ENCODE results near the gene GPR152. TPM values are rescaled to one million over a fixed set of nuclear protein-coding genes. Genes with fewer than 3 reads are reported as not detected.

GPR152 gene
- total and polyA plus RNA-seq, 2 of the 8 experiments (the other 6 are each of a cell fraction or from before 2014, with no cell fraction given), result not detected

DNA sequence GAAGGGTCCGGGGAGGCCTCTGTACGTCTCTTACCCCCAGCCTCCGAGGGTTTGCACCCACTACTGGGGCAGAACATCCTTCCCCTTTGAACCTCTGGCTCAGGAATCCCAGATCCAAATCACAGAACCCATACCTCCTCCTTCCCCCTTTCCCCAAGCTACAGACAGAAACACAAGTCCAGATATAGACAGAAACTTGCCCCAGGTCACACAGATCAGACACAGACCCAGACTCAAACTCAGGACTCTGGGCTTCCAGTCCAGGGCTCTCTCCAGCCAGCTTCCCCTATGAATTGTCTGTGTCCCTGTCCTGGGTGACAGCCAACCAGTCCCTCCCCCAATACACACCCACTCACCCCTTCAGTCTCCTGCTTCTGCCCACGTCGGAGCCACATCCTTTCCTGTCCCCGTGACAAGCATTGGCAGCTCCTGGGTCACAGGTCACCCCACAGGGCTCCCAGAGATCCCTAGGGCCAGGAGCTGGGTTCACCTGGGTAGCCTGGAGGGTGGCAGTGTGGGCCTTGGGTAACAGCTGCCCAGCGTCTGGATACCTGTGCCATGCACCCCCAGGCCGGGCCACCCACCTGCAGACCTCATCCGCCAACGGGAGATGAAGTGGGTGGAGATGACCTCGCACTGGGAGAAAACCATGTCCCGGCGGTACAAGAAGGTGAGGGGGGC, 47.9 kb downstream of the GPR152 start:
- WGBS, 2 experiments (ENCODE audit: extremely low coverage in 1 of 2, insufficient coverage in 1 of 2, insufficient read length in 1 of 2, insufficient replicate concordance in 2 of 2, low coverage in 1 of 2, low lambda C conversion rate in 2 of 2, missing lambda C conversion rate in 1 of 2), result 86% methylated on average over 12 of the region's 13 CpGs; no CpG with 5 or more reads in 1 of the 2 experiments
- POLR2A ChIA-PET (ENCODE audit: partially characterized antibody), result interaction anchor here (0.8 to 2.6 kb wide), 13 partner anchors 8 to 88 kb away, joined by 3 to 11 read pairs (median 4); partner anchors contain the start of genes POLD4, PTPRCAP and RAD9A
- FAIRE-seq, result no peak
- TF ChIP-seq HDAC2 (IDR thresholded peaks at IDR 0.05; ENCODE audit: borderline replicate concordance in 1 of 2, low read depth in 2 of 2, low read length in 2 of 2) (no peak), NANOG (IDR thresholded peaks at IDR 0.05; ENCODE audit: insufficient read depth, low read depth, low read length, poor library complexity, severe bottlenecking) (no peak)

More for the DNA sequence above, 47.9 kb downstream of the GPR152 start:
- H4K91ac ChIP-seq (replicated peaks; ENCODE audit: insufficient read length, low read length), result no peak overlapping the region
- no peaks in the 10 kb centered on the region for H3K9me3 ChIP-seq (ENCODE audit: insufficient read depth in 2 of 2, low read depth in 1 of 2, low read length in 1 of 2)
- CTCF ChIA-PET (ENCODE audit: partially characterized antibody), result interaction anchor here (1.0 to 4.9 kb wide), 7 partner anchors 9 to 71 kb away, joined by 3 to 25 read pairs (median 4); partner anchors contain the start of gene POLD4
- no peak overlapping the region for H2AK5ac ChIP-seq (ENCODE audit: low read depth, low read length)
- no peak overlapping the region for H2BK5ac ChIP-seq (ENCODE audit: low read depth, low read length)
- H3K4me2 ChIP-seq (ENCODE audit: insufficient read depth in 1 of 2, low read depth in 2 of 2, low read length in 2 of 2), result no peak overlapping the region
- no peak overlapping the region for H3K4ac ChIP-seq (replicated peaks; ENCODE audit: insufficient read length, low read depth, low read length)
- H4K20me1 ChIP-seq (replicated peaks in 1 of 2; ENCODE audit: control insufficient read depth in 1 of 2, insufficient read depth in 2 of 2, low read length in 2 of 2), result peaks cover 0 to 7% of the 10 kb centered on the region in 2 experiments
- peaks cover 0 to 10% (median 6%) of the 10 kb centered on the region in 4 experiments; a peak in 5 of 7 replicates for H3K4me1 ChIP-seq (replicated peaks in 1 of 4; ENCODE audit: control insufficient read depth in 3 of 4, insufficient read depth in 4 of 4, low read length in 3 of 4)
- H3K79me1 ChIP-seq (ENCODE audit: low read depth, low read length), result peaks cover 3% of the 10 kb centered on the region
- no peak overlapping the region for H4K5ac ChIP-seq (ENCODE audit: insufficient read length, low read depth, low read length)
- peaks cover 0 to 10% of the 10 kb centered on the region in 2 experiments; a peak in 2 of 4 replicates for H3K79me2 ChIP-seq (ENCODE audit: control insufficient read depth in 1 of 2, insufficient read depth in 2 of 2, low read length in 2 of 2)
- no peaks in the 10 kb centered on the region; a peak in 1 of 7 replicates for H3K27me3 ChIP-seq (replicated peaks in 1 of 4; ENCODE audit: control insufficient read depth in 3 of 4, extremely low read depth in 1 of 4, insufficient read depth in 3 of 4, low read length in 3 of 4)
- H2BK12ac ChIP-seq (ENCODE audit: low read depth, low read length), result 0 out of 2 replicates have a peak overlapping the region, but pooled peaks have one; percentile 9
- H3K4me3 ChIP-seq (ENCODE audit: extremely low read depth in 1 of 4, insufficient read depth in 2 of 4, low read depth in 3 of 4, low read length in 4 of 4), result no peak overlapping the region
- H2BK120ac ChIP-seq (replicated peaks; ENCODE audit: low read depth, low read length), result no peak overlapping the region
- no peak for DNase-seq (ENCODE audit: low read depth in 1 of 2, low spot score in 2 of 2)
- H4K8ac ChIP-seq (ENCODE audit: extremely low read depth, insufficient read depth, low read length), result no peak overlapping the region
- peaks cover 4% of the 10 kb centered on the region; the same call in 1 of the 2 replicates for H3K23me2 ChIP-seq (ENCODE audit: low read depth, low read length)
- no peak overlapping the region for H3K23ac ChIP-seq (ENCODE audit: insufficient read length)
- H2BK15ac ChIP-seq (ENCODE audit: low read length), result no peak overlapping the region
- H3K14ac ChIP-seq (ENCODE audit: insufficient read length), result no peak overlapping the region
- no peak overlapping the region for H2AFZ ChIP-seq (ENCODE audit: low read length)
- no peak overlapping the region for H2BK20ac ChIP-seq (ENCODE audit: low read length)
- no peak overlapping the region for H3K56ac ChIP-seq (replicated peaks; ENCODE audit: insufficient read length, low read depth, low read length)
- no peak overlapping the region for H3K18ac ChIP-seq (ENCODE audit: extremely low read depth, low read length)
- H3K27ac ChIP-seq (ENCODE audit: low read depth, low read length), result no peak overlapping the region
- no peaks in the 10 kb centered on the region for H3K36me3 ChIP-seq (ENCODE audit: control insufficient read depth in 2 of 4, insufficient read depth in 4 of 4, low read length in 3 of 4)
- no peak overlapping the region for H3K9ac ChIP-seq (replicated peaks in 1 of 4; ENCODE audit: extremely low read depth in 1 of 4, low read depth in 3 of 4, low read length in 3 of 4)

Data from H1 (cell line).